ENCODE data around the gene CELA2B. TPM values are rescaled to one million over a fixed set of nuclear protein-coding genes. Genes with fewer than 3 reads are reported as not detected.

CELA2B gene
- total and polyA plus RNA-seq, 9 of the 15 experiments (the other 6 are each of a cell fraction or from before 2014, with no cell fraction given): 0.25 to 2.1 (median 0.38) TPM; not detected in 5

DNA sequence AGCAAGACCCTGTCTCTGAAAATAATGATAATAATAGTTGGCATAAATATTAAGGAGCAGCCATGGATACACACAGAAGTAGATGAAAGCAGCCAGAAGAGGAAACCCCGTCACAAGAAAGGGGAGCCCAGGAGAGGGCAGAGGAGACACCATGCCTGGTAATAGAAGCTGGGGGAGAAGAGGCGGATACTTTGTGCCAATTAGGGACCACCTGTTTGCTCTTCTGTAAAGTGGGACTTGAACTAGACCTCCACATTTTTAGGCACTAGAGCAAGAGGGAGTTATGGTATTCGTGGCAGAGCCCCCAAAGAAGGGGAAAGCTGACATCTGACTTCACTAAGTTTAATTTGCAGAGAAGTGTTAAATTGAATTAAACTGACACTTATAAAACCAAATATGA, 12.5 kb downstream of the CELA2B start:
- in situ Hi-C loops (cut with MboI): no loop called here
- Histone ChIP-seq H3K27ac (ENCODE audit: extremely low read depth, low read depth, low read length) (no peak overlapping the region), H3K9ac (ENCODE audit: insufficient read depth in 1 of 2, low read depth in 2 of 2, low read length in 2 of 2) (no peak overlapping the region), H3K4me2 (ENCODE audit: insufficient read depth, low read length) (no peak overlapping the region), H3K9me1 (ENCODE audit: control insufficient read depth, insufficient read depth, low read length) (no peaks in the 10 kb centered on the region), H3K79me2 (ENCODE audit: control insufficient read depth, insufficient read depth, low read length) (no peaks in the 10 kb centered on the region), H4K20me1 (replicated peaks; ENCODE audit: control insufficient read depth, insufficient read depth, low read length) (no peaks in the 10 kb centered on the region), H3K36me3 (ENCODE audit: control insufficient read depth, insufficient read depth, low read length) (peaks cover 17% of the 10 kb centered on the region; the same call in 2 of the 3 replicates), H2AFZ (ENCODE audit: low read depth, low read length) (no peak overlapping the region), H3K27me3 (ENCODE audit: control insufficient read depth in 2 of 2, insufficient read depth in 2 of 2, low read length in 2 of 2) (no peaks in the 10 kb centered on the region), H3K4me1 (replicated peaks in 1 of 2; ENCODE audit: control insufficient read depth in 2 of 2, insufficient read depth in 2 of 2, low read length in 2 of 2) (peaks cover 0 to 4% of the 10 kb centered on the region in 2 experiments; a peak in 1 of 5 replicates), H3K9me3 (replicated peaks; ENCODE audit: control insufficient read depth, insufficient read depth, low read depth, low read length) (no peaks in the 10 kb centered on the region), H3K4me3 (no peak overlapping the region)
- DNase-seq (ENCODE audit: extremely low read depth in 1 of 4, low spot score in 3 of 4) (no peak), ATAC-seq (no peak), FAIRE-seq (no peak)
- TF ChIP-seq HNRNPK (IDR thresholded peaks at IDR 0.05; ENCODE audit: low read depth, low read length, poor library complexity, severe bottlenecking) (no peak), KLF1 (tag; IDR thresholded peaks at IDR 0.05) (no peak)
- BruUV-seq (replicated peaks): no TSS peak
- CTCF ChIA-PET (ENCODE audit: low intra/inter-chr PET ratio): no interaction called here
- intact Hi-C loops (cut with micrococcal nuclease): no loop called here
- POLR2A ChIA-PET: interaction anchor here (1.3 kb wide), 1 partner anchor 11 kb away, joined by 4 read pairs; no protein-coding TSS in a partner anchor
- 44% methylated on average over 3 of the region's 3 CpGs for WGBS (ENCODE audit: insufficient coverage, low coverage, missing lambda C conversion rate)

GRCh38 chr1:15489052-15489736, 13.3 kb downstream of the CELA2B start:
- intact Hi-C loops (cut with micrococcal nuclease): no loop called here
- H3K27ac ChIP-seq (ENCODE audit: extremely low read depth, low read depth, low read length): no peak overlapping the region
- no peaks in the 10 kb centered on the region for H3K79me2 ChIP-seq (ENCODE audit: control insufficient read depth, insufficient read depth, low read length)
- peaks cover 26% of the 10 kb centered on the region for H3K36me3 ChIP-seq (ENCODE audit: control insufficient read depth, insufficient read depth, low read length)
- in situ Hi-C loops (cut with MboI): no loop called here
- no peak for TF ChIP-seq L3MBTL2 (IDR thresholded peaks at IDR 0.05)
- no peak for TF ChIP-seq ZNF347 (CRISPR knock-in tag; IDR thresholded peaks at IDR 0.05; ENCODE audit: low read depth)
- no peak for TF ChIP-seq NELFE (IDR thresholded peaks at IDR 0.05; ENCODE audit: insufficient read depth, insufficient read length)
- TF ChIP-seq, protein P1, sequence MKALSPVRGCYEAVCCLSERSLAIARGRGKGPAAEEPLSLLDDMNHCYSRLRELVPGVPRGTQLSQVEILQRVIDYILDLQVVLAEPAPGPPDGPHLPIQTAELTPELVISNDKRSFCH (CRISPR knock-in tag; IDR thresholded peaks at IDR 0.05): no peak
- TF ChIP-seq, protein P1 (tag; IDR thresholded peaks at IDR 0.05): no peak
- no peak for TF ChIP-seq PHF8 (IDR thresholded peaks at IDR 0.05; ENCODE audit: borderline replicate concordance, low read length)
- TF ChIP-seq, protein P2, sequence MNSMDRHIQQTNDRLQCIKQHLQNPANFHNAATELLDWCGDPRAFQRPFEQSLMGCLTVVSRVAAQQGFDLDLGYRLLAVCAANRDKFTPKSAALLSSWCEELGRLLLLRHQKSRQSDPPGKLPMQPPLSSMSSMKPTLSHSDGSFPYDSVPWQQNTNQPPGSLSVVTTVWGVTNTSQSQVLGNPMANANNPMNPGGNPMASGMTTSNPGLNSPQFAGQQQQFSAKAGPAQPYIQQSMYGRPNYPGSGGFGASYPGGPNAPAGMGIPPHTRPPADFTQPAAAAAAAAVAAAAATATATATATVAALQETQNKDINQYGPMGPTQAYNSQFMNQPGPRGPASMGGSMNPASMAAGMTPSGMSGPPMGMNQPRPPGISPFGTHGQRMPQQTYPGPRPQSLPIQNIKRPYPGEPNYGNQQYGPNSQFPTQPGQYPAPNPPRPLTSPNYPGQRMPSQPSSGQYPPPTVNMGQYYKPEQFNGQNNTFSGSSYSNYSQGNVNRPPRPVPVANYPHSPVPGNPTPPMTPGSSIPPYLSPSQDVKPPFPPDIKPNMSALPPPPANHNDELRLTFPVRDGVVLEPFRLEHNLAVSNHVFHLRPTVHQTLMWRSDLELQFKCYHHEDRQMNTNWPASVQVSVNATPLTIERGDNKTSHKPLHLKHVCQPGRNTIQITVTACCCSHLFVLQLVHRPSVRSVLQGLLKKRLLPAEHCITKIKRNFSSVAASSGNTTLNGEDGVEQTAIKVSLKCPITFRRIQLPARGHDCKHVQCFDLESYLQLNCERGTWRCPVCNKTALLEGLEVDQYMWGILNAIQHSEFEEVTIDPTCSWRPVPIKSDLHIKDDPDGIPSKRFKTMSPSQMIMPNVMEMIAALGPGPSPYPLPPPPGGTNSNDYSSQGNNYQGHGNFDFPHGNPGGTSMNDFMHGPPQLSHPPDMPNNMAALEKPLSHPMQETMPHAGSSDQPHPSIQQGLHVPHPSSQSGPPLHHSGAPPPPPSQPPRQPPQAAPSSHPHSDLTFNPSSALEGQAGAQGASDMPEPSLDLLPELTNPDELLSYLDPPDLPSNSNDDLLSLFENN (IDR thresholded peaks at IDR 0.05; ENCODE audit: low read depth in 2 of 2, low read length in 2 of 2): no peak
- peaks cover 0 to 4% of the 10 kb centered on the region in 2 experiments; a peak in 1 of 5 replicates for H3K4me1 ChIP-seq (replicated peaks in 1 of 2; ENCODE audit: control insufficient read depth in 2 of 2, insufficient read depth in 2 of 2, low read length in 2 of 2)
- ATAC-seq: no peak
- no peaks in the 10 kb centered on the region for H3K9me1 ChIP-seq (ENCODE audit: control insufficient read depth, insufficient read depth, low read length)
- H3K9ac ChIP-seq (ENCODE audit: insufficient read depth in 1 of 2, low read depth in 2 of 2, low read length in 2 of 2): peak overlapping the region in 1 of 2 experiments; percentile 23; a peak in 1 of 4 replicates
- no peak overlapping the region for H3K4me2 ChIP-seq (ENCODE audit: insufficient read depth, low read length)
- no peak overlapping the region for H2AFZ ChIP-seq (ENCODE audit: low read depth, low read length)
- ChIA-PET CTCF (ENCODE audit: low intra/inter-chr PET ratio) (no interaction called here), POLR2A (interaction anchor here (1.3 kb wide), 1 partner anchor 11 kb away, joined by 4 read pairs; no protein-coding TSS in a partner anchor)
- no peaks in the 10 kb centered on the region for H4K20me1 ChIP-seq (replicated peaks; ENCODE audit: control insufficient read depth, insufficient read depth, low read length)
- no peak for DNase-seq (ENCODE audit: extremely low read depth in 1 of 4, low spot score in 3 of 4)
- H3K4me3 ChIP-seq: no peak overlapping the region
- H3K27me3 ChIP-seq (ENCODE audit: control insufficient read depth in 2 of 2, insufficient read depth in 2 of 2, low read length in 2 of 2): no peaks in the 10 kb centered on the region
- no peaks in the 10 kb centered on the region for H3K9me3 ChIP-seq (replicated peaks; ENCODE audit: control insufficient read depth, insufficient read depth, low read depth, low read length)
- BruUV-seq (replicated peaks): no TSS peak
- WGBS (ENCODE audit: insufficient coverage, low coverage, missing lambda C conversion rate): 44% methylated on average over 11 of the region's 13 CpGs
- FAIRE-seq: no peak
